HG03159 (cell line): ENCODE results near the gene GABRG3.
"Not testable (repeated sequence)": the region's sequence is repeated elsewhere in the genome, so short reads cannot be mapped to it uniquely, and the experiment has no call there.

Experiments used
- ATAC-seq: cut with Tn5 transposase; IDR thresholded peaks from one replicate; pipeline ENCODE4 v1.9.1; 2021; ENCODE audit warnings: mild to moderate bottlenecking, moderate library complexity; ENCODE audit not compliant: unreplicated experiment

The GABRG3 gene

GRCh38 chr15:27324886-27325615, 354.1 kb downstream of the GABRG3 start:
- no peak for ATAC-seq

GRCh38 chr15:27327467-27328025, 356.6 kb downstream of the GABRG3 start:
- no peak for ATAC-seq

DNA sequence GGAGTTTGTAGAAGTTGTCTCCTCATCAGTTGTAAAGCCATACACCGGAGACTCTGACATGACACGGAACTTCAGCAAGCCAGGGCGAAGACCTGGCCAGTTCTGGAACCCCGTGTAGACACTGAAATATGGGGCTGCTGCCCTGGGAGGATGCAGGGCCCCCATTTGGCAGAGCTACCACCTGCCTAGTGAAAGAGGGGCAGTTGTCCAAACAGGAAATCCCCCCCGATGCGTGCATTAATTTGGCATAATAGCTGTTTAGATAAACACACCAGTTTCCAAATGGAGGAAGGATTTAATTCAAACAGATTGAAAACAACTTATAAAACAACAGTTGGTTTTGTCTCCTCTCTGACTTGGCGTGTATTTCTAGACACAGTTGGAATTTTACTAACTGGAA, 357.2 kb downstream of the GABRG3 start:
- ATAC-seq: no peak

DNA sequence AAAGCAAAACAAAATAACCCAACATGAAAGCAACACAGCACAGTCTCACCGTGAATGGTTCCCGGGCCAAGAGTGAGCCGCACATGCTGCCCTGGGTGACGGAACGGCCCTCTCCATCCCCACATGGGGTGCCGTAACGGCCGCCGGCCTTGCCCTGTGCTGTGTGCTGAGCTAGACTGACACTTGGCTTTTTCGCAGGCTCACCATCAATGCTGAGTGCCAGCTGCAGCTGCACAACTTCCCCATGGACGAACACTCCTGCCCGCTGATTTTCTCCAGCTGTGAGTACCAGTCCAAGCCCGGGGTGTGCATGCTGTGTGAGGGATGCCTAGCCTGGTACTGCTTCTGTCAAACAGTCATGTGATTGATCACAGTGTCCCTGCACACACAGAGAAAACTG, 357.6 kb downstream of the GABRG3 start:
- no peak for ATAC-seq

DNA sequence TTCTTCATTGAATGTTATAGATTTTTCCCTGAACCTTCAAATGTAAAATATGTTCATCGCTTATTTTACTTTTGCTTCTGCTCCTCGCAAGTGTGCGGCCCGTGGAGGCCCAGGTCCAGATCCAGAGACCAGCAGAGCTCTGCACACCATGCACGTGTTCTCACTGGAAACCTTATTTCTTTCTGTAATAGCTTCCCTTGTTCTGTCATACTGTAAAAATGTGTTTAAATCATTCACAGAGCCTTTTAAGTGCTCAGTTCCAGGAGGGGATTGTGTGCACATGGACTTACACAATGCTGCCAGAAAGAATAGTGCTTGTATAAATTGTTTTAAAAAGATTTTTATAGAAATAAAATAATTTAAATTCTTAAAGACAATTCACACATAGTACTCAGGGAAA, 359.3 kb downstream of the GABRG3 start:
- no peak for ATAC-seq

GRCh38 chr15:27336676-27337075, 365.7 kb downstream of the GABRG3 start:
- no peak for ATAC-seq

- ATAC-seq: no peak
Observed at GRCh38 chr15:27339138-27339537, 368.2 kb downstream of the GABRG3 start.

- no peak for ATAC-seq
Observed at GRCh38 chr15:27341780-27342343, 370.9 kb downstream of the GABRG3 start.

- ATAC-seq: no peak
Observed at GRCh38 chr15:27342991-27343390, 372.0 kb downstream of the GABRG3 start.

DNA sequence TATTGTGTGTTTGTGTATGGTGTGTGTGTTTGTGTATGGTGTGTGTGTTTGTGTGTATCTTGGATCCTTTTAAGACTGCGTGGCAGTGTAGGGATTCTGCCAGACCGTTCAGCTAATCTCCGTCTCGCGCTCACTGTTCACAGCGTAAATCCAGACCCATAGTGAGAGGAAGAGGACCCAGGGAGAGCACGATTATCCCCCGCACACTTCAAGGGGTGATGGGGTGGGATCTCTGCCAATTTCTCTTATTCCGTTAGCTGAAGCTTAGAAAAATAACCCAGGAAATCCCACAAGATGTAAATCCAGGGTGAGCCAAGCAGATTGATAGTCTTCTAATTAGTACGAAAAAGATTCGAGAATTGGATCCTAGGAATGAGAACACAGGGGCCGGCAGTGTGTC, 381.2 kb downstream of the GABRG3 start:
- no peak for ATAC-seq

DNA sequence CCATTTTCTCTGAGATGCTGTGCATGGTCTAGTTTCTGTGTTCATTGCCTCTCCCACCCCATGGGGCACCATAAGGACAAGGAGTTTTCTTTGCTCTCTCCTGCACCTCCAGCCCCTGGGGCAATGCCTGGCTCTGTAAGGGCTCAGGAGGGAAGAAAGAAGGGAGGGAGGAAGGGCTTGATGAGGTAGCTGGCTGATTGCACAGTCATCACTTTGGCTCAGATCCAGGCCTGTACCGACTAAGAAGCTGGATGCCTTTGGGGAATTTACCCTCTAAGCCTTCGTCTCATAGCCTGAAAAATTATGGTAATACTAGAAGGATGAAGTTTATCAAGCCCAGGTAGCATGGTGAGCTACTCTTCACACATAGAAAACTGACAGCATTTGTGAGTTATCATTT, 382.9 kb downstream of the GABRG3 start:
- ATAC-seq: no peak

- no peak for ATAC-seq
Observed at GRCh38 chr15:27358751-27359434, 387.9 kb downstream of the GABRG3 start.

DNA sequence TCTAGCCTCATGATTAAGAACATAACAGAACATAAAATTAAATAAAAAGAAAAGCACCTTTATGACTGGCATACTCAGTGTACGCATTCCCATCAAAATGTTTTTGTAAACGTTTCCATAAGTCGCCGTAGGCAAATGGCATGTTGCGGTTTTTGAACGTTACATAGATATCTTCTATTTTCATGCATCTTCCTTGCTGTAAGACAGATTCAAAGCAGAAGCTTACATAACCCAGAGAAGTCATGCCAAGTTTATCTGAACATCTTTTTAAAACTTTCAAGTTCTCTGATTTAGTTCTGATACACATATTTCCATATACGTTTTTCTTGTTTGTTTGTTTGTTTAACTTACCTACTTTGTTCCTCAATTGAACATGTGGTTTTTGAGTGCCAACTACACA, 388.6 kb downstream of the GABRG3 start:
- ATAC-seq: no peak

DNA sequence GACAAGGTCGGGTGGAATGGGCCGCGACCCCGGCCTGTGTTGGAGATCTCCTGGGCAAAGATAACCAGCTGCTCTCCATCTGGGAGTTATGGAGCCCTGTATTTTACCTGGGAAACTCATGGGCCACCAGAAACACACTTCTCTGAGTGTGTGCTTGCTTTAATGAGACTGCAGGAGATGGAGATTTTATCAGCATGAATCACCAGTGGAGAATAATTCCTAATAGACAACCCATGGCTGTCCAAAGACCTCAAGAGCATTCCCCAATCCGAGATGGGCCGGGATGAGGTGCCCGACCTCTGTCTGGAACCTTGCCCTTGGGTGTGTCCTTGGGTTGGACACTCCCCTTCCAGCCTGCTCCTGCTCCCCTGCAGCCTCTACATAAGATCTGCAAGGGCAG, 389.3 kb downstream of the GABRG3 start:
- no peak for ATAC-seq

- ATAC-seq: no peak
Observed at GRCh38 chr15:27361438-27361837, 390.5 kb downstream of the GABRG3 start.

GRCh38 chr15:27365456-27365855, 394.5 kb downstream of the GABRG3 start:
- ATAC-seq: no peak

DNA sequence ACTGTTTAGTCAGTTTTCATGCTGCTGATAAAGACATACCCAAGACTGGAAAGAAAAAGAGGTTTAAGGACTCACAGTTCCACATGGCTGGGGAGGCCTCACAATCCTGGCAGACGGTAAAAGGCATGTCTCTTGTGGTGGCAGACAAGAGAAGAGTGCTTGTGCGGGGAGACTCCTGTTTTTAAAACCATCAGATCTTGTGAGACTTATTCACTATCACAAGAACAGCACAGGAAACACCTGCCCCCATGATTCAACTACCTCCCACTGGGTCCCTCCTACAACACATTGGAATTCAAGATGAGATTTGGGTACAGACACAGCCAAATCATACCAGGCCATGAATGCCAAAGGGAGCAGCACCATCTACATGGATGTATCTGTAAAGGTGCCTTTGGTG, 406.4 kb downstream of the GABRG3 start:
- not testable (repeated sequence) for ATAC-seq

DNA sequence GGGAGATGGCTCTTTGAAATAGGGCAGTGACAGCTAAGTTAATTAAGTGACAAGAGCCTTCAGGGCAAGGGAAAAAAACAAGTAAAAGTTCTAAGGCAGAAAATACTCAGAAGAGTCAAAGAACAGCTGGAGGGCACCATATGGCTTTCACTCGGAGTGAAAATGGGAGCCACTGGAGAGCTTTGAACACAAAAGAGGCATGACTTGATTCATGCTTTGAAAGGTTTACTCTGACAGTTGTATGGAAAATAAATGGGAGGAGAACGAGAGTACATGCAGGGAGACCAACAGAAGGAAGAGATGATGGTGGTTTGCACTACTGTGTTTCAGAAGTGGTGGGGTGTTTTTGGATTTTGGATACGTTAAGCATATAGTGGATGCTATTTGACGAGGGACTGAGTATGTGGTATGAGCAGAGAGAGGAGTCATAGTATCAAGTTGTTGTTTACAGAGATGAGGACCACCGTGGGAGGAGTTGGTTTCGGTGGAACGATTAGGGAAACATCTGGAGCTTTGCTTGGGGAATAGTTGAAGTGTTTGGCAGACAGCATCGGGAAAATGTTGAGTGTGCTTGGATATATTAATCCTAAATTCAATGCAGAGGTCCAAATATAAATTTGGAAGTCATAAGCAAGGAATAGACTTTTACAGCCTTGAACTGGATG, 411.5 kb downstream of the GABRG3 start:
- no peak for ATAC-seq

- no peak for ATAC-seq
Observed at GRCh38 chr15:27383726-27384125, 412.7 kb downstream of the GABRG3 start.

- no peak for ATAC-seq
Observed at GRCh38 chr15:27392163-27392562, 421.2 kb downstream of the GABRG3 start.

- no peak for ATAC-seq
Observed at GRCh38 chr15:27396521-27396920, 425.5 kb downstream of the GABRG3 start.
